HepG2 (cell line): ENCODE data around the gene KIF1C. TPM values are rescaled to one million over a fixed set of nuclear protein-coding genes. Genes with fewer than 3 reads are reported as not detected.

Source experiments
- ATM ChIP-seq: fragments of 450-650 bp; IDR thresholded peaks from 2 replicates; pipeline ENCODE4 v1.7.1; 2017; ENCODE audit warnings: mild to moderate bottlenecking, borderline replicate concordance
- ETV6 ChIP-seq: sonication (generic); formaldehyde crosslinking; conservative IDR thresholded peaks from 2 replicates; pipeline ENCODE4 v1.4.0; 2020; ENCODE audit warnings: missing genetic modification reagents
- FIP1L1 ChIP-seq: fragments of 200-400 bp; formaldehyde crosslinking; IDR thresholded peaks from 2 replicates; pipeline ENCODE4 v1.6.1; 2018; ENCODE audit warnings: low read depth, mild to moderate bottlenecking, low read length, moderate library complexity, borderline replicate concordance; ENCODE audit not compliant: insufficient read depth
- GATAD1 ChIP-seq: IDR thresholded peaks from 2 replicates; pipeline ENCODE4 v1.6.1; 2016; ENCODE audit warnings: missing genetic modification reagents, missing compliant biosample characterization
- GZF1 ChIP-seq: sonication (generic); formaldehyde crosslinking; IDR thresholded peaks from 2 replicates; pipeline ENCODE4 v1.5.1; 2020; ENCODE audit warnings: mild to moderate bottlenecking, missing genetic modification reagents
- KAT2B ChIP-seq: fragments of 150-350 bp; IDR thresholded peaks from 2 replicates; pipeline ENCODE4 v1.6.1; 2014; ENCODE audit warnings: low read depth, low read length, borderline replicate concordance
- KLF13 ChIP-seq: sonication (generic); formaldehyde crosslinking; IDR thresholded peaks from 2 replicates; pipeline ENCODE4 v1.4.0; 2020; ENCODE audit warnings: mild to moderate bottlenecking, missing genetic modification reagents
- MAF1 ChIP-seq: sonication (generic); formaldehyde crosslinking; IDR thresholded peaks from 2 replicates; pipeline ENCODE4 v1.5.0; 2020; ENCODE audit warnings: missing genetic modification reagents, borderline replicate concordance
- NFYB ChIP-seq: sonication (generic); formaldehyde crosslinking; IDR thresholded peaks from 2 replicates; pipeline ENCODE4 v1.4.0; 2020; ENCODE audit warnings: missing genetic modification reagents
- PRPF4 ChIP-seq: fragments of 200-400 bp; formaldehyde crosslinking; IDR thresholded peaks from 2 replicates; pipeline ENCODE4 v1.6.1; 2016; ENCODE audit warnings: low read length, low read depth; ENCODE audit not compliant: poor library complexity, severe bottlenecking
- SP2 ChIP-seq: sonication (generic); formaldehyde crosslinking; IDR thresholded peaks from 2 replicates; pipeline ENCODE4 v1.5.1; 2020; ENCODE audit warnings: mild to moderate bottlenecking, missing genetic modification reagents
- TMF1 ChIP-seq: sonication (generic); formaldehyde crosslinking; IDR thresholded peaks from 2 replicates; pipeline ENCODE4 v1.8.1; 2022; ENCODE audit warnings: low read depth, missing genetic modification reagents
- ZNF264 ChIP-seq: sonication (generic); formaldehyde crosslinking; IDR thresholded peaks from 2 replicates; pipeline ENCODE4 v1.4.0; 2020; ENCODE audit warnings: missing genetic modification reagents
- ZNF382 ChIP-seq: sonication (generic); formaldehyde crosslinking; IDR thresholded peaks from 2 replicates; pipeline ENCODE4 v1.5.0; 2020; ENCODE audit warnings: missing genetic modification reagents, mild to moderate bottlenecking, borderline replicate concordance
- ZNF431 ChIP-seq: sonication (generic); formaldehyde crosslinking; IDR thresholded peaks from 2 replicates; pipeline ENCODE4 v1.9.0; 2022; ENCODE audit warnings: missing genetic modification reagents, low read depth, mild to moderate bottlenecking, borderline replicate concordance
- ZNF747 ChIP-seq: sonication (generic); formaldehyde crosslinking; IDR thresholded peaks from 2 replicates; pipeline ENCODE4 v1.8.1; 2023; ENCODE audit warnings: missing genetic modification reagents, mild to moderate bottlenecking, borderline replicate concordance
- polyA plus RNA-seq, 8 experiments: library from polyadenylated mRNA; depleted of rRNA in 3 of 8; stranded (reverse) in 7 of 8; unstranded in 1 of 8; fragments of >200 nt; fragmentation: Illumina TruSeq in 4 of 8; extraction: Trizol in 4 of 8; gene quantifications; 2 replicates each; pipeline versions ENCODE4 v1.2.1 to v1.2.3, GENCODE V29; 2011 to 2016; ENCODE audit warnings: low read depth in 4 of 8, missing spikeins in 1 of 8, mixed read lengths in 1 of 8; ENCODE audit not compliant: insufficient read depth in 1 of 8
- total RNA-seq, 5 experiments: library from RNA; depleted of rRNA; stranded (reverse); fragments of >200 nt; fragmentation: Illumina TruSeq; extraction: Trizol; gene quantifications; 2 replicates each; pipeline ENCODE4 v1.2.3, GENCODE V29; 2016; ENCODE audit warnings: low read depth in 1 of 5
- TF ChIP-seq, protein P1 (sequence below): sonication (generic); formaldehyde crosslinking; IDR thresholded peaks from 2 replicates; pipeline ENCODE4 v1.9.0; 2021; ENCODE audit warnings: missing genetic modification reagents, borderline replicate concordance
- TF ChIP-seq, protein P2 (sequence below): sonication (generic); formaldehyde crosslinking; IDR thresholded peaks from 2 replicates; pipeline ENCODE4 v1.4.0; 2020; ENCODE audit warnings: missing genetic modification reagents
- TF ChIP-seq, protein P3 (sequence below): sonication (generic); formaldehyde crosslinking; IDR thresholded peaks from 2 replicates; pipeline ENCODE4 v1.5.0; 2020; ENCODE audit warnings: mild to moderate bottlenecking, missing genetic modification reagents, borderline replicate concordance

Gene KIF1C
- total and polyA plus RNA-seq, 2 of the 13 experiments (the other 11 are each of a cell fraction or from before 2014, with no cell fraction given) = 70.0 to 104 TPM

DNA sequence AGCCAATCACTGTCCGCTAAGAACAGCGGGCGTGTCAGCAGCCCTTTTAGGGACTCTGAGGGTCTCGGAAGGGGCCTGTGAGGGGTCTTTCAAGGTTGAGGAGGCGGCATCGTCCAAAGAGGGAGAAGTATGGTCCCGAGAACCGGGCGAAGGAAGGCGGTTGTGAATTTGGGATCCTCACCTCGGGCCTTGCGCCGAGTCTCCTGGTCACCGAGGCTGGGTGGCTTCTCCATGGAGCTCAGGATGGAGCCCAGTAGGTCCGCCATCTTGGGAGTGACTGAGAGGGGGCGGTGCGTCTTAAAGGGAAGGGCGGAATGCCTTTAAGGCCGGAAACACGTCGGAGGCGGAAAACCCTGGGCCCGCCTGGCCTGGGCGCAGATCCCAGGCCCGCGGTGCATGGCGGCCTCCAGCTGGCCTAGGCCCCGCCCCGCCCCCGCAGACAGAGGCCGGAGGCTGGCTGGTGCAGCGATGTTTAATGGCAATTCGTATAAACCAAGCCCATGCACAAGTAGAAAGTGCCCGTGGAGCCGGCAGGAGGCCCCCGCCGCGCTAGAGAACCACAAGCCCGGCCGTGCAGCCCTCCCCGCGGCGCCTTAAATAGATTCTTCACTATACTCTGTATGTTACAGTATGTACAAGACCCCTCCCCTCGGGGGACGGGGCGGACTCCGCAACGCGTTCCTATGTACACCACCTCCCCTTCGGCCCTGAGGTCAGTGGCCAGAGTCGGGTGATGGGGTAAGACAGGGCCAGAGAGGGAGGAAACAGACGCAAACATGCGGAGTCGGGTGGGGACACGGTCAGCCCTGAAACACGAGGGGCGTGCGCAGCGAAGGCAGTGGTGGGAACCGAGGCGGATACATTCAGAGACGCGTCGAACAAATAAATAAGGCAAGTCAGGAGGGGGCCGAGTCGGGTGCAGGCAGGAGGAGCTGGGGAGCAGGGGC lies 29.9 kb upstream of the KIF1C start, which contains the start of gene SPAG7 (continued):
- TF ChIP-seq, protein P1, sequence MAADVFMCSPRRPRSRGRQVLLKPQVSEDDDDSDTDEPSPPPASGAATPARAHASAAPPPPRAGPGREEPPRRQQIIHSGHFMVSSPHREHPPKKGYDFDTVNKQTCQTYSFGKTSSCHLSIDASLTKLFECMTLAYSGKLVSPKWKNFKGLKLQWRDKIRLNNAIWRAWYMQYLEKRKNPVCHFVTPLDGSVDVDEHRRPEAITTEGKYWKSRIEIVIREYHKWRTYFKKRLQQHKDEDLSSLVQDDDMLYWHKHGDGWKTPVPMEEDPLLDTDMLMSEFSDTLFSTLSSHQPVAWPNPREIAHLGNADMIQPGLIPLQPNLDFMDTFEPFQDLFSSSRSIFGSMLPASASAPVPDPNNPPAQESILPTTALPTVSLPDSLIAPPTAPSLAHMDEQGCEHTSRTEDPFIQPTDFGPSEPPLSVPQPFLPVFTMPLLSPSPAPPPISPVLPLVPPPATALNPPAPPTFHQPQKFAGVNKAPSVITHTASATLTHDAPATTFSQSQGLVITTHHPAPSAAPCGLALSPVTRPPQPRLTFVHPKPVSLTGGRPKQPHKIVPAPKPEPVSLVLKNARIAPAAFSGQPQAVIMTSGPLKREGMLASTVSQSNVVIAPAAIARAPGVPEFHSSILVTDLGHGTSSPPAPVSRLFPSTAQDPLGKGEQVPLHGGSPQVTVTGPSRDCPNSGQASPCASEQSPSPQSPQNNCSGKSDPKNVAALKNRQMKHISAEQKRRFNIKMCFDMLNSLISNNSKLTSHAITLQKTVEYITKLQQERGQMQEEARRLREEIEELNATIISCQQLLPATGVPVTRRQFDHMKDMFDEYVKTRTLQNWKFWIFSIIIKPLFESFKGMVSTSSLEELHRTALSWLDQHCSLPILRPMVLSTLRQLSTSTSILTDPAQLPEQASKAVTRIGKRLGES = no peak
- TF ChIP-seq FIP1L1 = peak; percentile 87; the same call in 1 of the 2 replicates
- TF ChIP-seq KAT2B = no peak
- TF ChIP-seq ZNF747 (CRISPR knock-in tag) = no peak; the same call in 1 of the 2 replicates
- peak; percentile 78 for TF ChIP-seq GATAD1 (CRISPR knock-in tag)
- TF ChIP-seq PRPF4 = no peak
- no peak for TF ChIP-seq ZNF382 (CRISPR knock-in tag)
- no peak for TF ChIP-seq ATM
- no peak for TF ChIP-seq ZNF431 (CRISPR knock-in tag)
- TF ChIP-seq MAF1 (CRISPR knock-in tag) = peak; percentile 86; the same call in 1 of the 2 replicates
- TF ChIP-seq SP2 (CRISPR knock-in tag) = peak; percentile 86
- no peak; the same call in 1 of the 2 replicates for TF ChIP-seq NFYB (CRISPR knock-in tag)
- TF ChIP-seq, protein P2, sequence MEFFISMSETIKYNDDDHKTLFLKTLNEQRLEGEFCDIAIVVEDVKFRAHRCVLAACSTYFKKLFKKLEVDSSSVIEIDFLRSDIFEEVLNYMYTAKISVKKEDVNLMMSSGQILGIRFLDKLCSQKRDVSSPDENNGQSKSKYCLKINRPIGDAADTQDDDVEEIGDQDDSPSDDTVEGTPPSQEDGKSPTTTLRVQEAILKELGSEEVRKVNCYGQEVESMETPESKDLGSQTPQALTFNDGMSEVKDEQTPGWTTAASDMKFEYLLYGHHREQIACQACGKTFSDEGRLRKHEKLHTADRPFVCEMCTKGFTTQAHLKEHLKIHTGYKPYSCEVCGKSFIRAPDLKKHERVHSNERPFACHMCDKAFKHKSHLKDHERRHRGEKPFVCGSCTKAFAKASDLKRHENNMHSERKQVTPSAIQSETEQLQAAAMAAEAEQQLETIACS = no peak
- TF ChIP-seq ZNF264 = no peak; the same call in none of the 2 replicates
- TF ChIP-seq ETV6 = 0 out of 2 replicates have a peak, but pooled peaks have one; percentile 21
- TF ChIP-seq GZF1 = no peak; the same call in 1 of the 2 replicates
- no peak; the same call in 1 of the 2 replicates for TF ChIP-seq KLF13 (CRISPR knock-in tag)
- TF ChIP-seq, protein P3, sequence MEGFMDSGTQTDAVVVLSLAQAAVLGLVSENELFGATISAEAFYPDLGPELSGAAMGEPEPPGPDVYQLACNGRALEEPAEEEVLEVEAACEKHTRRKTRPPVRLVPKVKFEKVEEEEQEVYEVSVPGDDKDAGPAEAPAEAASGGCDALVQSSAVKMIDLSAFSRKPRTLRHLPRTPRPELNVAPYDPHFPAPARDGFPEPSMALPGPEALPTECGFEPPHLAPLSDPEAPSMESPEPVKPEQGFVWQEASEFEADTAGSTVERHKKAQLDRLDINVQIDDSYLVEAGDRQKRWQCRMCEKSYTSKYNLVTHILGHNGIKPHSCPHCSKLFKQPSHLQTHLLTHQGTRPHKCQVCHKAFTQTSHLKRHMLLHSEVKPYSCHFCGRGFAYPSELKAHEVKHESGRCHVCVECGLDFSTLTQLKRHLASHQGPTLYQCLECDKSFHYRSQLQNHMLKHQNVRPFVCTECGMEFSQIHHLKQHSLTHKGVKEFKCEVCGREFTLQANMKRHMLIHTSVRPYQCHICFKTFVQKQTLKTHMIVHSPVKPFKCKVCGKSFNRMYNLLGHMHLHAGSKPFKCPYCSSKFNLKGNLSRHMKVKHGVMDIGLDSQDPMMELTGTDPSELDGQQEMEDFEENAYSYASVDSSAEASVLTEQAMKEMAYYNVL (CRISPR knock-in tag) = 0 out of 2 replicates have a peak, but pooled peaks have one; percentile 6
- TF ChIP-seq TMF1 (CRISPR knock-in tag) = peak; percentile 27; the same call in 1 of the 2 replicates
